Measurements from ENCODE around the gene DOLPP1. TPM values are rescaled to one million over a fixed set of nuclear protein-coding genes. Genes with fewer than 3 reads are reported as not detected.

Gene DOLPP1
- total and polyA plus RNA-seq, 2 of the 13 experiments (the other 11 are each of a cell fraction or from before 2014, with no cell fraction given) = 21.0 to 34.1 TPM

DNA sequence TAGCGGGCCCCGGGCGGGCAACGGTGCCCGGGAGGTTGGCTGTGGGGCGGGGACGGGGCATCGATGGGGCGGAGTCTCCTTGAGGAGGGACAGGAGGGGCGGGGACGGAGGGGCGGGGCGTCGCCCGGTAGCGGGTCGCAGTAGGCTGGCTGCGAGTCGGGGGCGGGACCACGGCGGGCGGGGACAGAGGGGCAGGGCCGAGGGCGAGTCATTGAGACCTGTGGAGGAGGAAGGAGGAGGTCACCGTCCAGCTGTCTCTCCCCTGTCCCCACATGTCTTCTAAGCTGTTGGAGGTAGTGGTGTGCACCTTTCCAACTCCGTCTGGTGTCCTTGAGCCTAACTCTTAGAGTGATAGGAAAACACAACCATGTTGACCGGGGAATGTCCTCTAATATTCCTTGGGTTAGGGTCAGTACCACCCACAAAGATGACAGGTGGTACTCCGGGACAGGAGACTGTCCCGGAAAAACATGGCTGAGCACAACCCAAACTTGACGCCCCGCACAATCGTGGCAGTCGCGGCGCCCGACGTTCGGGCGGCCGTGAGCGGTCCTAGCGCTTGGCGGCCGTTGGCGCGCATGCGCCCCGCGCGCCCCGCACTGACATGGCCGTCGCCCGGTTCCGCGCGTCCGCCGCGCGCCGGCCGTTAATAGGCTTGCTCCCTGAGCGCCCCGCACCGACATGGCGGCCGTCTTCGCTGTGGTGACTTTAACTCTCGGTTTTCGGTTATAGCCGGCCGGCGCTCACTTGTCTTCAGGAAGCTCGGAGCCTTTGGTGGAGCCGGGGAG lies 30.0 kb downstream of the DOLPP1 start, which contains the start of the genes CRAT and PTPA (continued):
- TF ChIP-seq MTF2 (CRISPR knock-in tag; IDR thresholded peaks at IDR 0.05; ENCODE audit: borderline replicate concordance) = peak; percentile 50; the same call in 1 of the 2 replicates
- TF ChIP-seq, protein P1, sequence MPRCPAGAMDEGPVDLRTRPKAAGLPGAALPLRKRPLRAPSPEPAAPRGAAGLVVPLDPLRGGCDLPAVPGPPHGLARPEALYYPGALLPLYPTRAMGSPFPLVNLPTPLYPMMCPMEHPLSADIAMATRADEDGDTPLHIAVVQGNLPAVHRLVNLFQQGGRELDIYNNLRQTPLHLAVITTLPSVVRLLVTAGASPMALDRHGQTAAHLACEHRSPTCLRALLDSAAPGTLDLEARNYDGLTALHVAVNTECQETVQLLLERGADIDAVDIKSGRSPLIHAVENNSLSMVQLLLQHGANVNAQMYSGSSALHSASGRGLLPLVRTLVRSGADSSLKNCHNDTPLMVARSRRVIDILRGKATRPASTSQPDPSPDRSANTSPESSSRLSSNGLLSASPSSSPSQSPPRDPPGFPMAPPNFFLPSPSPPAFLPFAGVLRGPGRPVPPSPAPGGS (CRISPR knock-in tag; IDR thresholded peaks at IDR 0.05) = peak; percentile 9; the same call in 1 of the 2 replicates
- peak; percentile 29; the same call in 1 of the 2 replicates for TF ChIP-seq KDM2A (CRISPR knock-in tag; IDR thresholded peaks at IDR 0.05; ENCODE audit: borderline replicate concordance, low read depth)
- TF ChIP-seq ZFY (CRISPR knock-in tag; IDR thresholded peaks at IDR 0.05) = peak; percentile 75; the same call in 1 of the 2 replicates
- 0 out of 2 replicates have a peak, but pooled peaks have one; percentile 29 for TF ChIP-seq ZNF224 (CRISPR knock-in tag; IDR thresholded peaks at IDR 0.05)
- TF ChIP-seq PBX2 (CRISPR knock-in tag; IDR thresholded peaks at IDR 0.05) = peak; percentile 30; the same call in 1 of the 2 replicates
- no peak for TF ChIP-seq HMGA1 (CRISPR knock-in tag; conservative IDR thresholded peaks at IDR 0.05)
- no peak for TF ChIP-seq BRF2 (CRISPR knock-in tag; IDR thresholded peaks at IDR 0.05)
- TF ChIP-seq EEA1 (CRISPR knock-in tag; IDR thresholded peaks at IDR 0.05; ENCODE audit: borderline replicate concordance) = peak; percentile 17; the same call in 1 of the 2 replicates
- 0 out of 2 replicates have a peak, but pooled peaks have one; percentile 1 for TF ChIP-seq SIX4 (CRISPR knock-in tag; IDR thresholded peaks at IDR 0.05)
- TF ChIP-seq ZNF883 (CRISPR knock-in tag; IDR thresholded peaks at IDR 0.05; ENCODE audit: not compliant biosample characterization) = peak; percentile 22
- no peak for TF ChIP-seq ZNF205 (CRISPR knock-in tag; IDR thresholded peaks at IDR 0.05)
- TF ChIP-seq RARA (CRISPR knock-in tag; IDR thresholded peaks at IDR 0.05) = 0 out of 2 replicates have a peak, but pooled peaks have one; percentile 4
- TF ChIP-seq ZMYM4 (CRISPR knock-in tag; IDR thresholded peaks at IDR 0.05) = peak; percentile 30
- no peak for TF ChIP-seq SRSF4 (IDR thresholded peaks at IDR 0.05; ENCODE audit: low read depth, low read length, poor library complexity, severe bottlenecking)

Measured in HepG2 (cell line).